Lower lobe of right lung (tissue), 2 donors: ENCODE results near the gene TMEM52. TPM values are rescaled to one million over a fixed set of nuclear protein-coding genes. Genes with fewer than 3 reads are reported as not detected.

Experiments used
- ATAC-seq, 2 donors: fragments of 200-7000 bp; cut with Tn5 transposase; one replicate each; pipeline ENCODE4 v1.9.1; 2020 to 2022; ENCODE audit warnings: mild to moderate bottlenecking in 2 of 2, moderate library complexity in 2 of 2
- DNase-seq: peaks from one replicate; pipeline ENCODE4 v3.0.0-alpha.2; 2020
- H3K27ac ChIP-seq: fragments of 200-600 bp; one replicate; pipeline ENCODE4 v1.8.0; 2022
- H3K27me3 ChIP-seq: fragments of 200-600 bp; one replicate; pipeline ENCODE4 v1.8.0; 2022; ENCODE audit warnings: low read depth
- H3K36me3 ChIP-seq: fragments of 200-600 bp; one replicate; pipeline ENCODE4 v1.8.0; 2022; ENCODE audit warnings: mild to moderate bottlenecking
- H3K4me1 ChIP-seq: fragments of 200-600 bp; one replicate; pipeline ENCODE4 v1.8.0; 2022
- H3K4me3 ChIP-seq: fragments of 200-600 bp; one replicate; pipeline ENCODE4 v1.8.0; 2022; ENCODE audit warnings: mild to moderate bottlenecking
- H3K9me3 ChIP-seq: fragments of 200-600 bp; one replicate; pipeline ENCODE4 v1.8.0; 2022
- intact Hi-C: fragments of 100-400 bp; cut with DNase I; formaldehyde crosslinking; loops from one replicate; pipeline ENCODE4 v1.11.0; 2022
- total RNA-seq: library from RNA; stranded (reverse); fragmentation: NEBNext Ultra II Directional; extraction: Animal tissue kit (Norgen Biotek cat#: 25700); gene quantifications from one replicate; pipeline ENCODE4 v1.2.1, GENCODE V29; 2021
- TF ChIP-seq, protein P1 (sequence below): fragments of 200-600 bp; IDR thresholded peaks from one replicate; pipeline ENCODE4 v1.8.0; 2022; ENCODE audit warnings: antibody characterized with exemption, mild to moderate bottlenecking
- donor health status: DM: no; HTN: yes; CAD: no; lungs with severe emphysema.

The TMEM52 gene
- total RNA-seq, 1 donor from 2014 or later = 1.4 TPM

DNA sequence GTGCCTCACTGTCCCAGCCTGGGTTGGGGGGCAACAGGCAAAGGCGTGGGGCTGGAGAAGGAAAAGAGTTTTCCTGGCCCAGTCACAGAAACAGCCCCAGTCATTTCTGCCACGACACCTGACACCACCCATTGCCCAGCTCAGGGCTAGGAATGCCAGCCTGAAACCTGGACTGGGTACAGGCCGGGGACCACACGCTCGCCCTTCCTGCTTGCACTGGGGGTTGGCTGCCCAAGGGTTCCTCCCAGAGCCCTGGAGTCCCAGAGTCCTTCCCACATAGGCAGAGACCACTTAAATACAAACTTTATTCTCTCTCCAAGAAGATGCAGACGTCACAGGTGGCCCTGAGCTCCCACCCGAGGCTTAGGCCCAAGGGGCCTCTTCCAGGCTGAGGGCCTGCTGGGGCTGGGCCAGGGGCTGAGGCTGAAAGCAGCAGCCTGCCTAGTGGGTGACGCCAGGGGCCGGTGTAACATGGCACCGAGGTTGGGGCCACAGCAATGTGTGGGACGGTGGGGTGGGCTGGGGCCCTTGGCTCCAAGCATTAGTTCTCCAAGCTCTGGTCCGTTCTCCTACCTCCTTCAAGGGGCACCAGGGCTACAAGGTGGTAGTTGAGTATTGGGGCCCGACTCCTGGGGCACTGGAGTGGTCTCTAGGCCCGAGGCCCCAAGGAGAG is 1.6 kb downstream of the TMEM52 start:
- Histone ChIP-seq H3K4me1 (peaks cover 13% of the 10 kb centered on the region), H3K27me3 (no peaks in the 10 kb centered on the region), H3K27ac (no peak overlapping the region), H3K36me3 (no peaks in the 10 kb centered on the region), H3K9me3 (no peaks in the 10 kb centered on the region), H3K4me3 (no peak overlapping the region)
- TF ChIP-seq, protein P1, sequence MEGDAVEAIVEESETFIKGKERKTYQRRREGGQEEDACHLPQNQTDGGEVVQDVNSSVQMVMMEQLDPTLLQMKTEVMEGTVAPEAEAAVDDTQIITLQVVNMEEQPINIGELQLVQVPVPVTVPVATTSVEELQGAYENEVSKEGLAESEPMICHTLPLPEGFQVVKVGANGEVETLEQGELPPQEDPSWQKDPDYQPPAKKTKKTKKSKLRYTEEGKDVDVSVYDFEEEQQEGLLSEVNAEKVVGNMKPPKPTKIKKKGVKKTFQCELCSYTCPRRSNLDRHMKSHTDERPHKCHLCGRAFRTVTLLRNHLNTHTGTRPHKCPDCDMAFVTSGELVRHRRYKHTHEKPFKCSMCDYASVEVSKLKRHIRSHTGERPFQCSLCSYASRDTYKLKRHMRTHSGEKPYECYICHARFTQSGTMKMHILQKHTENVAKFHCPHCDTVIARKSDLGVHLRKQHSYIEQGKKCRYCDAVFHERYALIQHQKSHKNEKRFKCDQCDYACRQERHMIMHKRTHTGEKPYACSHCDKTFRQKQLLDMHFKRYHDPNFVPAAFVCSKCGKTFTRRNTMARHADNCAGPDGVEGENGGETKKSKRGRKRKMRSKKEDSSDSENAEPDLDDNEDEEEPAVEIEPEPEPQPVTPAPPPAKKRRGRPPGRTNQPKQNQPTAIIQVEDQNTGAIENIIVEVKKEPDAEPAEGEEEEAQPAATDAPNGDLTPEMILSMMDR = no peak
- DNase-seq (peak; percentile 45), ATAC-seq (no peak)
- intact Hi-C loops = no loop called here

DNA sequence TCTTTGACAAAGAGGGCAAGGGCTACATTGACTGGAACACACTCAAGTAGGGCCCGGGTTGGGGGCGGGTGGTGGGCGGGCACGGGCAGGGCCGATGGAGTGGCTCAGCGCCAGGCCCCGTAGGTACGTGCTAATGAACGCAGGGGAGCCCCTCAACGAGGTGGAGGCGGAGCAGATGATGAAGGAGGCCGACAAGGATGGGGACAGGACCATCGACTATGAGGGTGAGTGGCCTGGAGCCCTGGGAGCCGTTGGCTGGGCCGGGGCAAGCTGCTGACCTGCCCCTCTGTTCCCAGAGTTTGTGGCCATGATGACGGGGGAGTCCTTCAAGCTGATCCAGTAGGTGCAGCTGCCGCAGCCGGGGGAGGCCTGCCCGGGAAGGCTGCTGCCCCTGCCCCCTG is 2.2 kb downstream of the TMEM52 start:
- Histone ChIP-seq H3K36me3 (no peaks in the 10 kb centered on the region), H3K9me3 (no peaks in the 10 kb centered on the region), H3K27me3 (no peaks in the 10 kb centered on the region), H3K27ac (no peak overlapping the region), H3K4me3 (no peak overlapping the region), H3K4me1 (peaks cover 13% of the 10 kb centered on the region)
- intact Hi-C loops = no loop called here
- no peak for ATAC-seq
- TF ChIP-seq, protein P1 = no peak
- DNase-seq = peak; percentile 40

DNA sequence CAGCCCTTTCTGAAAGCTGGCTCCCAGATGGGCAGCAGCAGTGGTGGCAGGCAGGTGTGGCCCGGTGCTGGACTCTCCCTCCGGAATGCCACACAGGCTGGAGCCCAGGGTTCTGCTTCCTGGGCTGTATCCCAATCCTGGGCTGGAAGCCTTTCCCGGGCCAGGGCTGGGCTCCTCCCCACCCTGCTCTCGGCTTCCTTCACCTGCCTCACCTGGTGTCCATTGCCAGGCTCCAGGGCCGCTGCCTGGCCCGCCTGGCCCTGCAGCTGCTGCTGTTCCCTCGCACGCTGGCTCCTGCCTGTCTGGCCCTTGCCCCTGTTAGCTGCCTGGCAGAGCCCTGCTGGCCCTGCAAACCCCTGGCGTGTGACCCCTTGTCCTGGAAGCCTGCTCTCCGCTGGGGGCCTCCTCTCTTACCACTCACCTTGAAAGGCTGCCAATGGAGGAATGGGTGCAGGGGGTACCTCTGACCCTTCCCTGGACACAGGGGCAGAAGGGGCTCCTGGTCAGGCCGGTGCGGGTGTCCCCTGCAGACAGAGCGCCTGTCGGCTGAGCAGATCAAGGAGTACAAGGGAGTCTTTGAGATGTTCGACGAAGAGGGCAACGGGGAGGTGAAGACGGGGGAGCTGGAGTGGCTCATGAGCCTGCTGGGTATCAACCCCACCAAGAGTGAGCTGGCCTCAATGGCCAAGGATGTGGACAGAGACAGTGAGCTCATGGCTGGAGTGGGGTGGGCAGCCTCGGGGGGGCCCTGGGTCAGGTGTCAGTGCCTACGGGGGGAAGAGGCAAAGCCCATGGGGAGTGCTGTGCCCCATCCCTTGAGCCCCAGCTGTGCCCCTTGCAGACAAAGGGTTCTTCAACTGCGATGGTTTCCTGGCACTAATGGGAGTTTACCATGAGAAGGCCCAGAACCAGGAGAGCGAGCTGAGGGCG is 2.9 kb downstream of the TMEM52 start:
- intact Hi-C loops = no loop called here
- H3K4me1 ChIP-seq = peaks cover 13% of the 10 kb centered on the region
- no peaks in the 10 kb centered on the region for H3K9me3 ChIP-seq
- TF ChIP-seq, protein P1 = no peak
- H3K27me3 ChIP-seq = no peaks in the 10 kb centered on the region
- ATAC-seq = no peak
- no peak overlapping the region for H3K4me3 ChIP-seq
- peak; percentile 45 for DNase-seq
- H3K27ac ChIP-seq = no peak overlapping the region
- no peaks in the 10 kb centered on the region for H3K36me3 ChIP-seq

DNA sequence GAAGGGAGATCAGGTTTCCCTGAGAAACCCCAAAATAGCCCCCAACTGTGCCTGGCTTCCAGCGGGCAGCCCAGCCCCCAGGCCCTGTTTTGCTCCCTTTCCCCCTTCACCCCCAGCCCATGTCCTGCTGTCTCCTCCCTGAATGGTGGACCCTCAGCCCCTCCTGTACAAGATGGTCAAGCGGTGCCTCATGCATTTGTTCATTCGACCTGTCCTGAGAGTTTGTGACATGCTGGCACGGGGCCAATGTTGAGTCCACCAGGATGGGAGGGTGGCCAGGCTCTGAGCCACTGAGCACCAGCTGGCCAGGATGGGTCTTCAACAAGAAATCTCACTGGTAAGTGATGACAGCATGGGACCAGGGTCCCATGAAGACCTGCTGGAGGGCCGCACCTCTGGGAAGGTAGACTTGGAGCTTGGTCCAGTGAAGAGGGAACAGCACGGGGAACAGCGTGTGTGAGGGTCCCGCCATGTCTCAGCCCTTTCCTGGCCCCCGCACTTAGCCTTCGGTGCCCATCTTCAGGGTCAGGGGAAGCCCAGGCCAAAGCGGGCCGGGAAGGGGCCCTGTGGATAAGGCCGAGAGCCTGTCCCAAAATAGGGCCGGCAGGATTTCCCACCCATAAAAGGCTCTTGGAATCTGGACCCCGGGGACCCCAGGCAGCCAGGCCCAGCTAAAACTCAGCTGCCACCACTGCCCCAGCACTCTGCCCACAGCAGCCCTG is 3.9 kb downstream of the TMEM52 start, which contains the start of gene CALML6:
Gene CALML6, plus strand, starts transcription at position 290 of the 722 bp plus-strand sequence. Its CDS starts 21 bp downstream, at position 311.
- DNase-seq = no peak
- intact Hi-C loops = no loop called here
- Histone ChIP-seq H3K4me1 (peaks cover 13% of the 10 kb centered on the region), H3K9me3 (no peaks in the 10 kb centered on the region), H3K36me3 (no peaks in the 10 kb centered on the region), H3K27me3 (no peaks in the 10 kb centered on the region), H3K27ac (no peak within 1 kb of the TSS), H3K4me3 (no peak within 1 kb of the TSS)
- TF ChIP-seq, protein P1 = no peak
- ATAC-seq = no peak
